HUES6 (cell line): ENCODE data around the gene GP5.

Experiments used
- H3K27ac ChIP-seq: 2 replicates; pipeline ENCODE4 v1.7.0; 2013; ENCODE audit warnings: low read depth, mild to moderate bottlenecking, low read length, inconsistent platforms
- H3K27me3 ChIP-seq: 2 replicates; pipeline ENCODE4 v1.6.1; 2013; ENCODE audit warnings: low read length; ENCODE audit not compliant: control insufficient read depth, insufficient read depth
- H3K36me3 ChIP-seq: 2 replicates; pipeline ENCODE4 v1.6.1; 2013; ENCODE audit warnings: low read length; ENCODE audit not compliant: control insufficient read depth, insufficient read depth
- H3K4me1 ChIP-seq: 2 replicates; pipeline ENCODE4 v1.6.1; 2013; ENCODE audit warnings: low read length; ENCODE audit not compliant: control insufficient read depth, insufficient read depth
- H3K4me3 ChIP-seq: 2 replicates; pipeline ENCODE4 v1.5.1; 2013; ENCODE audit warnings: low read depth, low read length
- H3K9ac ChIP-seq: one replicate; pipeline ENCODE4 v1.6.1; 2013; ENCODE audit warnings: mild to moderate bottlenecking, low read length
- H3K9me3 ChIP-seq: 2 replicates; pipeline ENCODE4 v1.6.1; 2013; ENCODE audit warnings: low read depth, low read length; ENCODE audit not compliant: control insufficient read depth, insufficient read depth

The GP5 gene

GRCh38 chr3:194399166-194399565 is at the start of gene GP5:
GP5 (minus strand) TSS chr3:194399266; CDS start chr3:194398282, 984 bp downstream.
- Histone ChIP-seq H3K36me3 (peaks cover 6% of the 10 kb centered on the region; the same call in 1 of the 2 replicates), H3K27me3 (peaks cover 27% of the 10 kb centered on the region), H3K4me3 (peak within 1 kb of the TSS; percentile 52; the same call in 1 of the 2 replicates), H3K9ac (no peak within 1 kb of the TSS), H3K9me3 (no peaks in the 10 kb centered on the region), H3K27ac (no peak within 1 kb of the TSS), H3K4me1 (peaks cover 13% of the 10 kb centered on the region)

DNA sequence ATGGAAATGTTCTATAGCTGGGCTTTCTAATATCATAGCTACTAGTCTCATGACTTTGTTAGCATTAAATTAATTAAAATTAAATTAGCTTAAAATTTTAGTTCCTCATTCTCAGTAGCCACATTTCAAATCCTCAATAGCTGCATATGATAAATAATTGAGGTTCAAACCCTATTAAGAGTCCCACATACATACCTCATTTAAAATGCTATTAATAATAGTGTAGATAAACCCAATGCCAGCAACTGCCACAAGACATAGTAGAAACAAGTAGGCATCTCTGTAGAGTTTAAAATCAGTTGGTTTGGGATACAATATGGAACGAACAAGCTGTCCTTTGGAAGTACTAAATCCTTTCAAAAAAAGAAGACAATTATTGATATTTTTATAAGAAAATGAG is 48.6 kb upstream of the GP5 start:
- no peaks in the 10 kb centered on the region for H3K27me3 ChIP-seq
- H3K4me1 ChIP-seq, result no peaks in the 10 kb centered on the region
- no peaks in the 10 kb centered on the region for H3K9me3 ChIP-seq
- no peak overlapping the region for H3K4me3 ChIP-seq
- H3K36me3 ChIP-seq, result peaks cover 93% of the 10 kb centered on the region
- H3K9ac ChIP-seq, result no peak overlapping the region
- H3K27ac ChIP-seq, result no peak overlapping the region

DNA sequence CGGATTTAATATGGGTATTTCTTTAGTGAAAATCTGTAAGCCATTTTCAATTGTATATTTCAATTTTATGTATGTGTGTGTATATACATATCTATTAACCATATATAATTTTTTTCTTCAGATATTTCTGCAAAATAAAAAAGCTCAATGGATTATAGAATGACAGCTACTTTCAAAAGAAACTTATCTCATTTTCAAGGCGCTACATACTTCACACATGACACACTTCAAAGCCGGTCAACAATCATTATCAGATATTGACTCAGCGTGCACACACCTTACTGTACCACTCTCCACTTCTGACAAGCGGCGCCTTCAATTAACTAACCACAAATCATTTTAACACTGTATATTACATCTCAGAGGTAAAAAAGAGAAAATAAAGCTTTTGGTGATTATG is 48.1 kb upstream of the GP5 start:
- no peak overlapping the region for H3K9ac ChIP-seq
- no peak overlapping the region for H3K4me3 ChIP-seq
- H3K9me3 ChIP-seq, result no peaks in the 10 kb centered on the region
- no peak overlapping the region for H3K27ac ChIP-seq
- H3K4me1 ChIP-seq, result no peaks in the 10 kb centered on the region
- peaks cover 89% of the 10 kb centered on the region for H3K36me3 ChIP-seq
- no peaks in the 10 kb centered on the region for H3K27me3 ChIP-seq

DNA sequence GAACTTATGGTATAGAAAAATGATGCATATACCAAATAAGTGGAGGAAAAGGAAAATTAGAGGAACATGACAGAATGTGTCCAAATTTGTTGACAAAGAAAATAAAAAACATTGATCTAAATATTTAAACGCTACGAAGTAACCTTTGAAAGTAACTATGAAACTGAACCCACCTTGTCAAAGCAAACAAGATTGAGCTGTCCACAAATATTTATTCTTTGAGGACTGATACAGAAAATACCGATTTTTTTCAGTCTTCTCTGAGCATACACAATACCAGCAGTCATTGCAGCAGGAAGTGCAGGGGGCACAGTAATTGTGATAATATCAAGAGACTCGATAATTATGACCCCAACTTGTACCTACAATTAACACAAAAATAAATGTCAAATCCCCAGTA is 47.7 kb upstream of the GP5 start:
- peaks cover 89% of the 10 kb centered on the region for H3K36me3 ChIP-seq

GRCh38 chr3:194446172-194446571 is 47.1 kb upstream of the GP5 start:
- Histone ChIP-seq H3K4me1 (no peaks in the 10 kb centered on the region), H3K36me3 (peaks cover 86% of the 10 kb centered on the region), H3K4me3 (no peak overlapping the region), H3K9ac (no peak overlapping the region), H3K27me3 (no peaks in the 10 kb centered on the region), H3K27ac (no peak overlapping the region), H3K9me3 (no peaks in the 10 kb centered on the region)

More for the DNA sequence above, 47.7 kb upstream of the GP5 start:
- Histone ChIP-seq H3K27ac (no peak overlapping the region), H3K9ac (no peak overlapping the region), H3K9me3 (no peaks in the 10 kb centered on the region), H3K27me3 (no peaks in the 10 kb centered on the region), H3K4me3 (no peak overlapping the region), H3K4me1 (no peaks in the 10 kb centered on the region)

DNA sequence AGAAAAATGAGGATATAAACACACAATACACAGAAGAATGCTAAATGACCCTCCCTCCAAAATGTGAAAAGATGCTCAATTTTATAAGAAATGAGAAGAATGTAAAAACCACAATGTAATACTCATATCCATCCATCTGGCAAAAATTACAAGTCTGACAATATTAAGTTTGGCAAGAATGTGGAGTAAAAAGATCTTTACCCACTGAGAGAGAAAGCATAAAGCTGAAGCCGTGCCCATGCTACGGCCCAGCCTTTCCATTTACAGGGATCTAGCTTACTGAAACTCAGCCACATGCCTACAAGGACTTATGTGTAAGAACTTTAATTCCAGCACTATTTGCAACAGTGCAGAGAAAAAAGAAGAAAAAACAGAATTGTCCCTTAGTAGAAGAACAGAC is 44.8 kb upstream of the GP5 start:
- Histone ChIP-seq H3K4me3 (no peak overlapping the region), H3K9me3 (no peaks in the 10 kb centered on the region), H3K4me1 (no peaks in the 10 kb centered on the region), H3K36me3 (peaks cover 85% of the 10 kb centered on the region), H3K9ac (no peak overlapping the region), H3K27ac (no peak overlapping the region), H3K27me3 (no peaks in the 10 kb centered on the region)

- Histone ChIP-seq H3K27ac (no peak overlapping the region), H3K36me3 (peaks cover 86% of the 10 kb centered on the region)
Measured at GRCh38 chr3:194440756-194441155, 41.7 kb upstream of the GP5 start.

GRCh38 chr3:194439881-194440550 is 41.0 kb upstream of the GP5 start:
- H3K27me3 ChIP-seq, result no peaks in the 10 kb centered on the region
- H3K36me3 ChIP-seq, result peaks cover 86% of the 10 kb centered on the region
- no peak overlapping the region for H3K4me3 ChIP-seq
- no peaks in the 10 kb centered on the region for H3K4me1 ChIP-seq
- H3K27ac ChIP-seq, result no peak overlapping the region
- no peaks in the 10 kb centered on the region for H3K9me3 ChIP-seq
- no peak overlapping the region for H3K9ac ChIP-seq

More at GRCh38 chr3:194440756-194441155, 41.7 kb upstream of the GP5 start:
- H3K4me1 ChIP-seq, result no peaks in the 10 kb centered on the region
- no peak overlapping the region for H3K4me3 ChIP-seq
- no peak overlapping the region for H3K9ac ChIP-seq
- H3K27me3 ChIP-seq, result no peaks in the 10 kb centered on the region
- no peaks in the 10 kb centered on the region for H3K9me3 ChIP-seq

DNA sequence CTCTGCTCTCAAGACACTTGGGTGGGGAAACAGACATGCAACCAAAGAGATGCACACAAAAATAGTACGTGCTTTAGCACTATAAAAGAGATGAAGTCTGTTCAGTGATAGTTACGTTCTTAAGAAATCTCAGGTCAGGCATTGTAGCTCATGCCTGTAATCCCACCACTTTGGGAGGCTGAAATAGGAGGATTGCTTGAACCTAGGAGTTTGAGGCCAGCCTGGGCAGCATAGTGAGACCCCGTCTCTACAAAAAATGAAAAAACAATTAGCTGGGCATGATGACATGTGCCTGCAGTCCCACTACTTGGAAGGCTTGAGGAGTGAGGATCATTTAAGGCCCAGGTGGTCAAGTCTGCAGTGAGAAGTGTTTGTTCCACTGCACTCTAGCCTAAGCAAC is 35.4 kb upstream of the GP5 start:
- Histone ChIP-seq H3K9me3 (no peaks in the 10 kb centered on the region), H3K4me3 (no peak overlapping the region), H3K36me3 (peaks cover 94% of the 10 kb centered on the region), H3K4me1 (no peaks in the 10 kb centered on the region), H3K9ac (no peak overlapping the region), H3K27me3 (no peaks in the 10 kb centered on the region), H3K27ac (no peak overlapping the region)

- H3K36me3 ChIP-seq, result peaks cover 88% of the 10 kb centered on the region
- no peak overlapping the region for H3K9ac ChIP-seq
- H3K27me3 ChIP-seq, result no peaks in the 10 kb centered on the region
- H3K9me3 ChIP-seq, result no peaks in the 10 kb centered on the region
- no peaks in the 10 kb centered on the region for H3K4me1 ChIP-seq
- H3K4me3 ChIP-seq, result no peak overlapping the region
- no peak overlapping the region for H3K27ac ChIP-seq
Measured at GRCh38 chr3:194431554-194431953, 32.5 kb upstream of the GP5 start.

- Histone ChIP-seq H3K9ac (no peak overlapping the region), H3K27me3 (no peaks in the 10 kb centered on the region), H3K9me3 (no peaks in the 10 kb centered on the region), H3K27ac (no peak overlapping the region), H3K36me3 (peaks cover 78% of the 10 kb centered on the region), H3K4me3 (no peak overlapping the region), H3K4me1 (no peaks in the 10 kb centered on the region)
Measured at GRCh38 chr3:194425399-194425798, 26.3 kb upstream of the GP5 start.
